PC-9 (cell line): ENCODE results near the gene TIGD6. TPM values are rescaled to one million over a fixed set of nuclear protein-coding genes. Genes with fewer than 3 reads are reported as not detected.

Experiments
- BruUV-seq: library from RNA; stranded (reverse); fragments of 400-500 nt; replicated peaks from 2 replicates; lab custom pipeline; 2021; lab: Mats Ljungman, UMichigan
- CTCF ChIA-PET: fragments of 300-600 bp; sonication (Branson Sonifier 250); formaldehyde crosslinking; loops from one replicate; lab custom pipeline; 2022; ENCODE audit warnings: antibody characterized with exemption; lab: Charles Lee
- POLR2A ChIA-PET: fragments of 300-600 bp; sonication (Branson Sonifier 250); formaldehyde crosslinking; loops from one replicate; lab custom pipeline; 2022; ENCODE audit warnings: antibody characterized with exemption; ENCODE audit not compliant: unreplicated experiment; lab: Charles Lee
- DNase-seq, 2 experiments: peaks; one replicate each; pipeline versions ENCODE4 v3.0.0 to v3.0.0-alpha.2; 2015 to 2022; ENCODE audit warnings: mixed read lengths in 1 of 2
- H2AFZ ChIP-seq: fragments of 200-600 bp; sonication (generic); 2 replicates; pipeline ENCODE4 v1.8.1; 2017; ENCODE audit warnings: antibody characterized with exemption
- H3F3A ChIP-seq: fragments of 200-600 bp; sonication (generic); 2 replicates; pipeline ENCODE4 v1.8.1; 2017; ENCODE audit warnings: antibody characterized with exemption, mild to moderate bottlenecking, low read depth; ENCODE audit not compliant: insufficient read depth
- H3K27ac ChIP-seq: fragments of 200-600 bp; sonication (generic); 2 replicates; pipeline ENCODE4 v1.6.1; 2016; ENCODE audit warnings: mixed run types
- H3K27me3 ChIP-seq: fragments of 200-600 bp; sonication (generic); 2 replicates; pipeline ENCODE4 v1.6.1; 2016; ENCODE audit warnings: low read depth, mixed run types; ENCODE audit not compliant: insufficient read depth
- H3K36me3 ChIP-seq: fragments of 200-600 bp; sonication (generic); 2 replicates; pipeline ENCODE4 v1.6.1; 2016; ENCODE audit warnings: low read depth, mixed run types
- H3K4me1 ChIP-seq: fragments of 200-600 bp; sonication (generic); replicated peaks from 2 replicates; pipeline ENCODE4 v1.6.1; 2016; ENCODE audit warnings: mixed run types; ENCODE audit not compliant: insufficient read depth
- H3K4me2 ChIP-seq: fragments of 200-600 bp; sonication (generic); 2 replicates; pipeline ENCODE4 v1.6.1; 2017; ENCODE audit warnings: mixed run types
- H3K4me3 ChIP-seq: fragments of 200-600 bp; sonication (generic); 2 replicates; pipeline ENCODE4 v1.6.1; 2016; ENCODE audit warnings: mixed run types
- H3K79me2 ChIP-seq: fragments of 200-600 bp; sonication (generic); 2 replicates; pipeline ENCODE4 v1.6.1; 2017; ENCODE audit warnings: low read depth, mixed run types
- H3K9me2 ChIP-seq: fragments of 200-600 bp; sonication (generic); 2 replicates; pipeline ENCODE4 v1.8.1; 2017; ENCODE audit warnings: mild to moderate bottlenecking; ENCODE audit not compliant: insufficient read depth
- H3K9me3 ChIP-seq: fragments of 200-600 bp; sonication (generic); 2 replicates; pipeline ENCODE4 v1.8.1; 2016; ENCODE audit warnings: low read depth; ENCODE audit not compliant: insufficient read depth
- H4K20me1 ChIP-seq: fragments of 200-600 bp; sonication (generic); 2 replicates; pipeline ENCODE4 v1.8.1; 2017; ENCODE audit not compliant: insufficient read depth
- EZH2 ChIP-seq: fragments of 200-600 bp; sonication (generic); IDR thresholded peaks from 2 replicates; pipeline ENCODE4 v1.8.0; 2017; ENCODE audit warnings: antibody characterized with exemption, low read depth
- intact Hi-C: fragments of 100-400 bp; cut with micrococcal nuclease; formaldehyde crosslinking; loops from one replicate; pipeline ENCODE4 v1.10.0; 2022; ENCODE audit not compliant: unreplicated experiment
- total RNA-seq: library from RNA; stranded (reverse); gene quantifications from 2 replicates; pipeline ENCODE4 v1.2.3, GENCODE V29; 2021
- TF ChIP-seq, protein P1 (sequence below): fragments of 200-600 bp; sonication (generic); conservative IDR thresholded peaks from 2 replicates; pipeline ENCODE4 v1.6.1; 2017; ENCODE audit warnings: mixed run types, antibody characterized with exemption, mild to moderate bottlenecking, moderate library complexity

TIGD6 gene
- total RNA-seq, 1 experiment from 2014 or later = 3.0 TPM

DNA sequence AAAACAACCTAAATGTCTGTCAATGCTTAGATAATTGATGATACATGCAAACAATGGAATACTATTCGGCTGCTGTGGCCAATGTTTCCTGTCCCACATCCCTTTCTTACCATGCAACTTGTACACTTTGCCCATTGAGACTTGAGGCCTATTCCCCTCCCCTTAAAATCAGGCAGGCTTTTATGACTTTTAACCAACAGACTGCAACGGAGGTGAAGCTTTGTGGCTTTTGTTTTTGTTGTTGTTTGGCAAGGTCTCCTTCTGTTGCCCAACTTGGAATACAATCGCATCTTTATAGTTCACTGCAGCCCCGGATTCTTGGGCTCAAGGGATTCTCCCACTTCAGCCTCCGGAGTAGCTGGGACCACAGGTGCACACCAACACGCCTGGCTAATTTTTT lies 45.7 kb downstream of the TIGD6 start:
- DNase-seq = no peak
- Histone ChIP-seq H4K20me1 (no peaks in the 10 kb centered on the region), H3K4me1 (peaks cover 10% of the 10 kb centered on the region), H2AFZ (no peak overlapping the region), H3K36me3 (no peaks in the 10 kb centered on the region), H3F3A (peaks cover 11% of the 10 kb centered on the region; the same call in 1 of the 2 replicates), H3K4me3 (no peak overlapping the region), H3K9me3 (no peaks in the 10 kb centered on the region), H3K27me3 (no peaks in the 10 kb centered on the region), H3K9me2 (no peaks in the 10 kb centered on the region), H3K4me2 (no peak overlapping the region), H3K79me2 (no peaks in the 10 kb centered on the region), H3K27ac (no peak overlapping the region)
- ChIA-PET CTCF (no interaction called here), POLR2A (no interaction called here)
- no TSS peak for BruUV-seq
- no peak for TF ChIP-seq EZH2
- intact Hi-C loops = no loop called here

DNA sequence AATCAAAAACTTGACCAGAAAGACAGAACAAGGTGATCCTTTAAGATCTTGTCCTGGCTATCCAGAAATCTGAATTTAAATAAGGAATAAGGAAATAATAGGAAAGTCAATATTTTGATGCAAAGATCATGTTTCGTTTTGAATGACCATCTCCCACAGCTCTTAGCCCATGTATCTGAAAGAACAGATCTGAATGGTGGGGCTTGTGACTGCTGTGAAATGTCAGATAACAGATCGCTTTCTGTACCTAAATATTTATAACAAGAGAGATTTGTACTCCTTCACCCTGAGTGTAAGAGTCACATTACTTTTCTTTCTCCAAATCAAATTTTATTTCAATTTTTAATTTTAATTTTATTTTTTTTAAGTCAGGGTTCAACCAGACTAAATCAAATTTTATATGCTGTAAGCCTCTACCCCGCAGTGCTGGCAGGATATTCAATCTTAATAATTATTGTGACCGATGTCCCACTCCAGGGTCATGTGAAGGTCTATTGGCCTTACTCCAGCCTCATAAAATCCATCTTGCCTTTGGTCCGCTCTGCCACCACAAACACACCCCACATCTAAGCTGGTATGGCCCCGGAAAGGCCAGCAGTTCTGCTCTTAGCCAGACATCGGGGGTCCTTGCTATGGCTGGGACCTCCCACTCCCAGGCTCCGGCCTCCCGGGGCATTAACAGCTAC lies 46.9 kb downstream of the TIGD6 start:
- ChIA-PET POLR2A (no interaction called here), CTCF (no interaction called here)
- Histone ChIP-seq H3K4me3 (no peak overlapping the region), H3K4me2 (no peak overlapping the region), H3K27ac (no peak overlapping the region), H3K36me3 (no peaks in the 10 kb centered on the region), H3F3A (peaks cover 2% of the 10 kb centered on the region; the same call in 1 of the 2 replicates), H3K9me2 (no peaks in the 10 kb centered on the region), H3K4me1 (peaks cover 4% of the 10 kb centered on the region; the same call in 1 of the 2 replicates), H4K20me1 (no peaks in the 10 kb centered on the region), H3K79me2 (no peaks in the 10 kb centered on the region), H2AFZ (no peak overlapping the region), H3K27me3 (no peaks in the 10 kb centered on the region), H3K9me3 (no peaks in the 10 kb centered on the region)
- no TSS peak for BruUV-seq
- no peak for DNase-seq
- intact Hi-C loops = no loop called here
- TF ChIP-seq, protein P1, sequence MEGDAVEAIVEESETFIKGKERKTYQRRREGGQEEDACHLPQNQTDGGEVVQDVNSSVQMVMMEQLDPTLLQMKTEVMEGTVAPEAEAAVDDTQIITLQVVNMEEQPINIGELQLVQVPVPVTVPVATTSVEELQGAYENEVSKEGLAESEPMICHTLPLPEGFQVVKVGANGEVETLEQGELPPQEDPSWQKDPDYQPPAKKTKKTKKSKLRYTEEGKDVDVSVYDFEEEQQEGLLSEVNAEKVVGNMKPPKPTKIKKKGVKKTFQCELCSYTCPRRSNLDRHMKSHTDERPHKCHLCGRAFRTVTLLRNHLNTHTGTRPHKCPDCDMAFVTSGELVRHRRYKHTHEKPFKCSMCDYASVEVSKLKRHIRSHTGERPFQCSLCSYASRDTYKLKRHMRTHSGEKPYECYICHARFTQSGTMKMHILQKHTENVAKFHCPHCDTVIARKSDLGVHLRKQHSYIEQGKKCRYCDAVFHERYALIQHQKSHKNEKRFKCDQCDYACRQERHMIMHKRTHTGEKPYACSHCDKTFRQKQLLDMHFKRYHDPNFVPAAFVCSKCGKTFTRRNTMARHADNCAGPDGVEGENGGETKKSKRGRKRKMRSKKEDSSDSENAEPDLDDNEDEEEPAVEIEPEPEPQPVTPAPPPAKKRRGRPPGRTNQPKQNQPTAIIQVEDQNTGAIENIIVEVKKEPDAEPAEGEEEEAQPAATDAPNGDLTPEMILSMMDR = no peak
- TF ChIP-seq EZH2 = no peak

DNA sequence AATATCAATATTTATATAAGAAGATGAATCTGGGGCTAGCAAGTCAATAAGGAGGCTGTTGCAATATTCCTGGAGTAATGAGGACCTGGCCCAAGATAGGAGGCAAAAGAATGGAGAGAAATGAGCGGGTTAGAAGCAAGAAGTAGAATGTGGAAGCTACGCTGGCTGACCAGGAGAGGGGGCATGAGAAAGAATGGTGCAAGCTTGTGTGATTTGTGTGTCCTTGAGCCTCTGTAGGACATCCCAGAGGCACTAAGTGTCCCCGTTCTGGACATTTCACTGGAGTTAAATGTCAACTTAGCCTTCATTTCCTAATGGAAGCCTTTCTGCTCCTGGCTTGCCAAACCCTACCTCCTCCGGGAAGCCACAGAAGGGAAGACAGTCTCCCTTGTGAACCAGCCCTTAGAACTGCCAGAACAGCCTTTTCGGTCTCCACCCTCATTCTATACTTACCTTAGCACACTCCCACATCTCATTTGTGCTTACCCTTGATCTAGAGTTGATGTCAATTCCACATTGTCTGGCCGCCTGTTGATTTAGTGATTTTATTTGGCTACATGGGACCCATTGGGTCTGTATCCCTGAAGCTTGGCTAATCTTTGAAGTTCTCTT lies 49.2 kb downstream of the TIGD6 start:
- Histone ChIP-seq H3K9me2 (no peaks in the 10 kb centered on the region), H3K4me1 (peaks cover 8% of the 10 kb centered on the region; the same call in 1 of the 2 replicates), H3K79me2 (no peaks in the 10 kb centered on the region), H3K4me3 (no peak overlapping the region), H3K27me3 (no peaks in the 10 kb centered on the region), H3F3A (peaks cover 2% of the 10 kb centered on the region; the same call in 1 of the 2 replicates), H2AFZ (no peak overlapping the region), H3K9me3 (no peaks in the 10 kb centered on the region), H3K27ac (no peak overlapping the region), H3K36me3 (no peaks in the 10 kb centered on the region), H3K4me2 (no peak overlapping the region), H4K20me1 (no peaks in the 10 kb centered on the region)
- ChIA-PET CTCF (no interaction called here), POLR2A (no interaction called here)
- no peak for DNase-seq
- BruUV-seq = no TSS peak
- intact Hi-C loops = no loop called here
- TF ChIP-seq EZH2 = no peak
- TF ChIP-seq, protein P1 = no peak
